GM23248 (cell line): ENCODE data around the gene EIF4G3. TPM values are rescaled to one million over a fixed set of nuclear protein-coding genes. Genes with fewer than 3 reads are reported as not detected.

ENCODE experiments used
- DNase-seq: peaks from one replicate; pipeline ENCODE4 v3.0.0-alpha.2; 2015
- H2AFZ ChIP-seq: fragments of 200-600 bp; sonication (generic); 2 replicates; pipeline ENCODE4 v1.6.1; 2016; ENCODE audit warnings: antibody characterized with exemption
- H3F3A ChIP-seq: fragments of 200-600 bp; sonication (generic); 2 replicates; pipeline ENCODE4 v1.6.1; 2016; ENCODE audit warnings: mild to moderate bottlenecking, antibody characterized with exemption, mixed run types; ENCODE audit not compliant: insufficient read depth
- H3K27ac ChIP-seq: fragments of 200-600 bp; sonication (generic); 2 replicates; pipeline ENCODE4 v1.5.1; 2016; ENCODE audit warnings: mild to moderate bottlenecking
- H3K27me3 ChIP-seq: fragments of 200-600 bp; sonication (generic); replicated peaks from 2 replicates; pipeline ENCODE4 v1.6.1; 2016; ENCODE audit warnings: mild to moderate bottlenecking; ENCODE audit not compliant: insufficient read depth
- H3K36me3 ChIP-seq: fragments of 200-600 bp; sonication (generic); 2 replicates; pipeline ENCODE4 v1.6.1; 2016; ENCODE audit warnings: low read depth, mild to moderate bottlenecking
- H3K4me1 ChIP-seq: fragments of 200-600 bp; sonication (generic); 2 replicates; pipeline ENCODE4 v1.6.1; 2016; ENCODE audit warnings: mild to moderate bottlenecking; ENCODE audit not compliant: insufficient read depth
- H3K4me2 ChIP-seq: fragments of 200-600 bp; sonication (generic); one replicate; pipeline ENCODE4 v1.6.1; 2016; ENCODE audit warnings: mild to moderate bottlenecking; ENCODE audit not compliant: unreplicated experiment
- H3K4me3 ChIP-seq: fragments of 200-600 bp; sonication (generic); 2 replicates; pipeline ENCODE4 v1.5.1; 2016; ENCODE audit warnings: mild to moderate bottlenecking
- H3K79me2 ChIP-seq: fragments of 200-600 bp; sonication (generic); 2 replicates; pipeline ENCODE4 v1.6.1; 2016; ENCODE audit warnings: mild to moderate bottlenecking; ENCODE audit not compliant: insufficient read depth
- H3K9ac ChIP-seq: fragments of 200-600 bp; sonication (generic); 2 replicates; pipeline ENCODE4 v1.6.1; 2016; ENCODE audit warnings: mild to moderate bottlenecking
- H3K9me2 ChIP-seq: fragments of 200-600 bp; sonication (generic); 2 replicates; pipeline ENCODE4 v1.6.1; 2016; ENCODE audit warnings: mixed run types, mild to moderate bottlenecking, moderate library complexity; ENCODE audit not compliant: insufficient read depth
- H3K9me3 ChIP-seq: fragments of 200-600 bp; sonication (generic); one replicate; pipeline ENCODE4 v1.6.1; 2017; ENCODE audit warnings: low read depth
- H4K20me1 ChIP-seq: fragments of 200-600 bp; sonication (generic); 2 replicates; pipeline ENCODE4 v1.6.0; 2016; ENCODE audit not compliant: insufficient read depth
- EZH2 ChIP-seq: fragments of 200-600 bp; sonication (generic); IDR thresholded peaks from 2 replicates; pipeline ENCODE4 v1.6.1; 2018; ENCODE audit warnings: antibody characterized with exemption, mild to moderate bottlenecking; ENCODE audit not compliant: insufficient read depth, poor library complexity, severe bottlenecking
- EZH2phosphoT487 ChIP-seq: fragments of 200-600 bp; sonication (generic); IDR thresholded peaks from 2 replicates; pipeline ENCODE4 v1.6.1; 2018; ENCODE audit warnings: antibody characterized with exemption, moderate library complexity, mild to moderate bottlenecking, low read depth; ENCODE audit not compliant: insufficient read depth
- WGBS, 2 experiments: methylation state at CpG; one replicate each; pipeline ENCODE4 v1.1.6; 2015 to 2017; ENCODE audit warnings: low lambda C conversion rate in 2 of 2, low coverage in 1 of 2; ENCODE audit errors: missing lambda C conversion rate in 2 of 2; 5-methylcytosine and 5-hydroxymethylcytosine counted together
- in situ Hi-C: fragments of 300-500 bp; cut with MboI; formaldehyde crosslinking; loops from 2 replicates; pipeline ENCODE4 v1.15.0; 2020
- polyA plus RNA-seq: library from polyadenylated mRNA; unstranded; fragments of >200 nt; fragmentation: Nextera tagmentation; extraction: Ambion mirVana; gene quantifications from 2 replicates; pipeline ENCODE4 v1.2.1, GENCODE V29; 2016
- total RNA-seq: library from RNA; depleted of rRNA; stranded (reverse); fragments of >200 nt; shearing (Covaris generic); gene quantifications from 2 replicates; pipeline ENCODE4 v1.2.3, GENCODE V29; 2014

EIF4G3 gene
- total and polyA plus RNA-seq, 2 experiments from 2014 or later: 24.0 to 43.1 TPM

DNA sequence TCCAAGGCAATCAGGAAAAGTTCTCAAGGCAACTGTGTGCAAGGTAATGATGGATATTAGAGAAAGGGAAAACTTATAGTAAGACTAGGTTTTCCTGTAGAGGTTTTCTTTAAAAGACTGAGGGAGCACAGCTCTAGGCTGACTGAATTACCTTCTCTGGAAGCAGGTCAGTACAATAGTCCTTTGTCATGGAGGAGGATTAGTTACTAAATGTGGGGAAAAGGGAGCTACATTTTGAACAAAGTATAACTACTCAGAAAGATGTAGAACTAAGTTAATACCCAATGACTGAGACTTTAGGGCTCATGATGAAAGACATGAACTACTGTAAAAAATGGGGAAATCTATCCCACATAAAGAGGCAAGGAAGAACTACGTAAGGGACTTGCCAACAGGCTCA lies 241.0 kb downstream of the EIF4G3 start:
- H3F3A ChIP-seq: no peaks in the 10 kb centered on the region
- no peak overlapping the region for H3K4me2 ChIP-seq
- H3K9ac ChIP-seq: no peak overlapping the region
- H3K79me2 ChIP-seq: peaks cover 22% of the 10 kb centered on the region
- H3K4me3 ChIP-seq: no peak overlapping the region
- H2AFZ ChIP-seq: no peak overlapping the region
- no peak overlapping the region for H3K27ac ChIP-seq
- no peak for TF ChIP-seq EZH2
- TF ChIP-seq EZH2phosphoT487: no peak
- no peaks in the 10 kb centered on the region for H4K20me1 ChIP-seq
- H3K4me1 ChIP-seq: no peaks in the 10 kb centered on the region
- in situ Hi-C loops: no loop called here
- no peaks in the 10 kb centered on the region for H3K9me2 ChIP-seq
- no peak for DNase-seq
- no peaks in the 10 kb centered on the region for H3K9me3 ChIP-seq
- no peaks in the 10 kb centered on the region for H3K27me3 ChIP-seq
- WGBS, 2 experiments: 96 to 97% methylated on average over 1 of the region's 1 CpG
- H3K36me3 ChIP-seq: peaks cover 13% of the 10 kb centered on the region

- in situ Hi-C loops: no loop called here
- TF ChIP-seq EZH2phosphoT487 (no peak), EZH2 (no peak)
- Histone ChIP-seq H3K79me2 (peaks cover 25% of the 10 kb centered on the region; the same call in 1 of the 2 replicates), H3K36me3 (peaks cover 25% of the 10 kb centered on the region), H3F3A (no peaks in the 10 kb centered on the region), H3K9ac (no peak overlapping the region), H3K9me2 (no peaks in the 10 kb centered on the region), H3K4me1 (no peaks in the 10 kb centered on the region), H2AFZ (no peak overlapping the region), H3K4me3 (no peak overlapping the region), H3K9me3 (no peaks in the 10 kb centered on the region), H3K27me3 (no peaks in the 10 kb centered on the region), H3K4me2 (no peak overlapping the region), H4K20me1 (no peaks in the 10 kb centered on the region), H3K27ac (no peak overlapping the region)
- WGBS, 2 experiments: 92% methylated on average over 8 of the region's 8 CpGs
- no peak for DNase-seq
These were observed 244.2 kb downstream of the EIF4G3 start for GRCh38 chr1:20932437-20932977.

DNA sequence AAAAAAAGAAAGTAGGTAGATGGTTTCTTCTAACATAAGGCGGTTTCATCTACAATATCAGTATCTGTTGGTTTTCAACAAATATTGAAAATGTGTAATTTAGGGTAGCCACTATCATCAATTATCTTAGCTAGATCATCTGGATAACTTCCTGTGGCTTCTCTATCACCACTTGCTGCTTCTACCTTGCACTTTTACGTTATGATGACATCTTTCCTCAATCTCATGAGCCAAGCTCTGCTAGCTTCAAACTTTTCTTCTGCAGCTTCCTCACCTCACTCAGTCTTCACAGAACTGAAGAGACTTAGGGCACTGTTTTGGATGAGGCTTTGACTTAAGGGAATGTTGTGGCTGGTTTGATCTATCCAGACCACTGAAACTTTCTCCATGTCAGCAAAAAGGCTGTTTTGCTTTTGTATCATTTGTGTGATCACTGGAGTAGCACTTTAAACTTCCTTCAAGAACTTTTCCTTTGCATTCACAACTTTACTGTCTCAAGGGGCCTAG lies 244.7 kb downstream of the EIF4G3 start:
- Histone ChIP-seq H3K79me2 (peaks cover 25% of the 10 kb centered on the region; the same call in 1 of the 2 replicates), H3K27me3 (no peaks in the 10 kb centered on the region), H3K9ac (no peak overlapping the region), H3K9me3 (no peaks in the 10 kb centered on the region), H3K4me2 (no peak overlapping the region), H3K27ac (no peak overlapping the region), H3K4me1 (no peaks in the 10 kb centered on the region), H2AFZ (no peak overlapping the region), H3K36me3 (peaks cover 25% of the 10 kb centered on the region), H4K20me1 (no peaks in the 10 kb centered on the region), H3K9me2 (no peaks in the 10 kb centered on the region), H3F3A (no peaks in the 10 kb centered on the region), H3K4me3 (no peak overlapping the region)
- 92 to 96% methylated on average over 2 of the region's 2 CpGs for WGBS, 2 experiments
- TF ChIP-seq EZH2phosphoT487 (no peak), EZH2 (no peak)
- DNase-seq: no peak
- in situ Hi-C loops: no loop called here

GRCh38 chr1:20930427-20930826 lies 246.3 kb downstream of the EIF4G3 start:
- no peaks in the 10 kb centered on the region for H3F3A ChIP-seq
- no peak overlapping the region for H3K27ac ChIP-seq
- H3K9ac ChIP-seq: no peak overlapping the region
- H3K9me2 ChIP-seq: no peaks in the 10 kb centered on the region
- no peak overlapping the region for H2AFZ ChIP-seq
- H3K4me2 ChIP-seq: no peak overlapping the region
- peaks cover 16% of the 10 kb centered on the region; the same call in 1 of the 2 replicates for H3K79me2 ChIP-seq
- H3K4me1 ChIP-seq: no peaks in the 10 kb centered on the region
- H4K20me1 ChIP-seq: no peaks in the 10 kb centered on the region
- no peak for DNase-seq
- in situ Hi-C loops: no loop called here
- H3K36me3 ChIP-seq: peaks cover 25% of the 10 kb centered on the region
- H3K4me3 ChIP-seq: no peak overlapping the region
- H3K27me3 ChIP-seq: no peaks in the 10 kb centered on the region
- H3K9me3 ChIP-seq: no peaks in the 10 kb centered on the region
- no peak for TF ChIP-seq EZH2
- no peak for TF ChIP-seq EZH2phosphoT487
